NCI-H226 (cell line): ENCODE results near the gene TCIRG1.
"Not testable (repeated sequence)": the region's sequence is repeated elsewhere in the genome, so short reads cannot be mapped to it uniquely, and the experiment has no call there.

Source experiments
- DNase-seq: peaks from one replicate; pipeline ENCODE4 v3.0.0-alpha.2; 2015

TCIRG1 gene, protein sequence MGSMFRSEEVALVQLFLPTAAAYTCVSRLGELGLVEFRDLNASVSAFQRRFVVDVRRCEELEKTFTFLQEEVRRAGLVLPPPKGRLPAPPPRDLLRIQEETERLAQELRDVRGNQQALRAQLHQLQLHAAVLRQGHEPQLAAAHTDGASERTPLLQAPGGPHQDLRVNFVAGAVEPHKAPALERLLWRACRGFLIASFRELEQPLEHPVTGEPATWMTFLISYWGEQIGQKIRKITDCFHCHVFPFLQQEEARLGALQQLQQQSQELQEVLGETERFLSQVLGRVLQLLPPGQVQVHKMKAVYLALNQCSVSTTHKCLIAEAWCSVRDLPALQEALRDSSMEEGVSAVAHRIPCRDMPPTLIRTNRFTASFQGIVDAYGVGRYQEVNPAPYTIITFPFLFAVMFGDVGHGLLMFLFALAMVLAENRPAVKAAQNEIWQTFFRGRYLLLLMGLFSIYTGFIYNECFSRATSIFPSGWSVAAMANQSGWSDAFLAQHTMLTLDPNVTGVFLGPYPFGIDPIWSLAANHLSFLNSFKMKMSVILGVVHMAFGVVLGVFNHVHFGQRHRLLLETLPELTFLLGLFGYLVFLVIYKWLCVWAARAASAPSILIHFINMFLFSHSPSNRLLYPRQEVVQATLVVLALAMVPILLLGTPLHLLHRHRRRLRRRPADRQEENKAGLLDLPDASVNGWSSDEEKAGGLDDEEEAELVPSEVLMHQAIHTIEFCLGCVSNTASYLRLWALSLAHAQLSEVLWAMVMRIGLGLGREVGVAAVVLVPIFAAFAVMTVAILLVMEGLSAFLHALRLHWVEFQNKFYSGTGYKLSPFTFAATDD

DNA sequence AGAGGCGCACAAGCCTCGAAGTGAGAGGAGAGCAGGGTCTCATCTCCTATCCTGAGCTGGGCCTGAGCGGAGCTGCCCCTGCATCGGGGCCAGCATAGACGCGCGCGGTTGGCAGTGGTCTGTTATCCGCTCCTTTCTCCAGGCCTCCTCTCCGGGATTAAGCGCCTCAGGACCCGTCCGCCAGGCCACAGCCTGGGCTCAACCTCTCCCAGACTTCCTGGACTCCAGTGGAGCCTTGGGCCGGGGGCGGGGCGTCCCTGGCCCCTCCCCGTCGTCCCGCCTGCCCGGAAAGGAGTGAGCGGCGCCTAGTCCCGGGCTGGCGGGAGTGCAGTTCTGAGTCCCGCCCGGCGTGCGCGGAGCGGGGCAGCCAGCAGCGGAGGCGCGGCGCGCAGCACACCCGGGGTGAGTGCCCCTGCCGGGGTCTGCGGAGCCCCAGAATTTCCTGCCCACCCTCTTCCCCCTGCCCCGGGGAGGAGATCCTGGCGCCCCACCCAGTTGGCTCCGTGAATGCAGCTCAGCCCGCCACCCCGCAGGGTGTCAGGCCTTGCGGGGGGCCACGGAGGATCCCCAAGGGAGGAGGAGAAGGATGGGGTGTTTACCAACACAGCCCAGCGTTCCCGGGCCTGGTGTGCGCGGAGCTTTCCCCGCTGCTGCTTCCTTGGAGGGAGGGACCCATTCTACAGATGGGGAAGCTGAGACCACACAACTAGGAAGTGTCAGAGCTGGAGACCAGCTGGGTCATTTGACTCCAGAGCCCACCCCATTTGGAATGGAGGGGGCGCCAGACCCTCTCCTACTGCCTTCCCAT is at the start of gene TCIRG1:
Gene TCIRG1, plus strand, starts transcription at position 308 of the 808 bp plus-strand sequence. CDS start 2,247 bp downstream, outside the sequence.
- peak; percentile 83 for DNase-seq

DNA sequence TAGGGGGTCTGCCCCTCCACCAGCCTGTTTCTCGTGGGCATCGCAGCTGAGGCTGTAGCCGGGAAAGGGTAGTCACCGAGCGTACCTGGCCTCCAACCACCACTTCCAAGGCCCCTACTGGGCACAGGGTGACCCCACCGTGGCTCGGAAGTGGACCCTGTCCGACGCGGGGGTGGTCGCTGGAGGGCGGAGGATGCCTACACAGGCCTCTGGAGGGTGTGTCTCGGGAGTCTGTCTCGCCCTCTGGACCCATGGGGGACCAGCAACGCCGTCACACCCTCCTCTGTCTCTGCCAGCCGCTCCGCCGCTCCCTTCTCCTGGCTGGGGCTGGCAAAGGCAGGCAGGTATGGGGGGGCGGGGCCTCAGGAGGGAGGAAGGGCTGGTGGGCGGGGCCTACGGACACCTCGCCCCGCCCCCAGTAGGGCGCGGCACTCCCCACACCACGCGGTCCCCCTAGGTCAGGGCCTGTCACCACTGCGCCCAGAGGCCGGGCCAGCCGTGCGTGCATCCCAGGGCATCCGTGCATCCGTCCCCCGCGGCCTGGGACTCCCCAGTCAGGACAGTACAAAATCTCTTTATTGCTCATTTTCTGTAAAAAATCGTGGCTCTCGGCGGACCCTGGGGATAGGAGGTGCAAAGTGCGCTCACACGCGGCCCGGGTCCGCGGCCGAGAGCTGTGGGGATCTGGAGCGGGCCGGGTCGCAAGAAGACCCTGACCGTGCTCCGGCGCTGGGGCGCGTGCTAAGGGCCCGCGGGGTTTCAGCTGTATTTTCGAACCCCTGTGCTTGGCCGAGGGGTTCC is 48.1 kb upstream of the TCIRG1 start:
- DNase-seq, result not testable (repeated sequence)

DNA sequence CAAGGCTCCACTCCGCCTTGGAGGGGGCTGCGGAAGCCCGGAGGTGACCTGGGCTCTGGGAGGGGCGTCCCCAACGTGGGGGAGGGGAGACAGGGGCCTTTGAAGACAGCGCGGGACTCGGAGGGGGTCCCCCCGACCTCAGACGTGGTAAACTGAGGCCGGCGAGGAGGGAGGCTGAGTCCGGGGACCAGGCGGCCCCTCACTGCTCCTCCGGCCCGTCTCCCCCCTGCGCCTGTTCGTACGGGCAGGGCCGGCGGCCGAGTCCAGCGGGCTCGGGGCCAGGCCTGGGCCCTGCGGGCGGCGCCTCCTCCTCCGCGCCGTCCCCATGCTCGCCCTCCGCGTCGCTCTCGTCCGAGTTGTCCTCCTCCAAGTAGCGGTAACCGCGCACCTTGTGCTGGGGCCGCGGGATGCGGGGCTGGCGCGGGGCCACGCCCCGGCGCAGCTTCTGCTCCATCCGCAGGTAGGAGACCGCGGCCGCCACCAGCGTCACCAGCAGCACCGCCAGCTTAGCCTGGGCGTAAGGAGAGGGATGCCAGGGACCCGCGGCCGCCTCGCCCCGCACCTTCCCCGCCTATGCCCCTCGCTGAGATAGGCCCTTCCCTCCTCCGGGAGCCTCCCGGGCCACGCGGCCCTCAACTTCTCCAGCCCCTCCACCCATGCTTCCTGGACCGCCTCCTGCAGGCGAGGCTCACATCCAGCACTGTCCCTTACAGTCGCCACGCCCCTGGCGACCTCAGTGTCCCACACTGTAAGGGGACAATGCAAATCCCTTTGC is 47.3 kb upstream of the TCIRG1 start:
- not testable (repeated sequence) for DNase-seq

DNA sequence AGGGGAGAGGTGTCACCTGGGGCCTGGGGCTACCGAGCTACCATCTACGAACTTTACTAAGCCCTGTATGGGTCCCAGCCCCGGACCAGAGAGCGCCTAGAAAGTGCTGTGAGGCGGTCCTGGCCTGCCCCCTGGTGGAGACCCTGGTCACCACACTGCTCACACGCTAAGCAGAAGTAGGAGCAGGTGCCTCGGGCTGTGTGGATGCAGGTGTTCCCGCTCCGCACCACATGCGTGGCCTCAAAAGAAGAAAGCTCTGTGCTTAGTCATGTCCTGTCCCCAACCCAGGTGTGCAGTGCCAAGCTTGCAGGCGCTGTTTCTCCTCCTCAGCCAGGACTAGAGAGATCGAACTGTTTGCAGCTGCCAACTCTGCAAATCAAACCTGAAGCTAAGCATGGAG is 45.0 kb upstream of the TCIRG1 start:
- DNase-seq, result not testable (repeated sequence)

DNA sequence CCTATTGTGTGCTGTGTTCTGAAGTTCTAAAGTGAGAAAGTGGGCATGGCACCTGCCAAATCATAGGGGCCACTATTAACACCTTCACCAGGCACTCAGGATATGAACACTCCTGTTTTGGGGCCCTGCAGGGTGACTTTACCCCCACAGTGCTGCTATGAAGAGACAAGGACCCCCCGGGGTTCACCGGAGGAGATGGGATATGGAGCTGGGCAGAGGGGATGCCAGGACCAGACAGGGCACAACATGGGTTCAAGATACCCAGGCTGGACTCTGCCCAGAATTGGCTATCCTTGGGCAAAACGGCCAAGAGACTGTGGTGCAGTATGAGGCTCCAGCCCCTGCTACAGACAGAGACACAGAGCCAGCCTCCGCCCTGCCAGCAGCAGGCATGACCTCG is 44.4 kb upstream of the TCIRG1 start:
- DNase-seq, result not testable (repeated sequence)

DNA sequence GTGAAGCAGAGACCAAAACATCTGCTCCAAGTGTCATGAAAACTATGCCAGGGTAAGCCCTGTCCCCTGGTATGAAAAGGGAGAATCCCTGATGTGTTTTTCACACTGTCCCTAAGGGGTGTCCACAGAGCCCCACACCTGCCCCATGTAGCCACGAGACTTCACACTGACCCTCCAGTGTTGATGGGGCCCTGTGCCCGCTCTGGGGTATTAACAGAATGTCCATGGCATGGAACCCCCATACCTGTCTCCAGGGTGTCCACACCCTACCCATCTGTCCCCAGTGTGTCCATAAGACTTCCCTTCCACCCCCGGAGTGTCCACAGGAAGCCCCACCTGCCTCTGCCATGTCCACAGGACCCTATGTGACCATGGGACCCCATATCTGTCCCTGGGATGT is 43.7 kb upstream of the TCIRG1 start:
- not testable (repeated sequence) for DNase-seq

DNA sequence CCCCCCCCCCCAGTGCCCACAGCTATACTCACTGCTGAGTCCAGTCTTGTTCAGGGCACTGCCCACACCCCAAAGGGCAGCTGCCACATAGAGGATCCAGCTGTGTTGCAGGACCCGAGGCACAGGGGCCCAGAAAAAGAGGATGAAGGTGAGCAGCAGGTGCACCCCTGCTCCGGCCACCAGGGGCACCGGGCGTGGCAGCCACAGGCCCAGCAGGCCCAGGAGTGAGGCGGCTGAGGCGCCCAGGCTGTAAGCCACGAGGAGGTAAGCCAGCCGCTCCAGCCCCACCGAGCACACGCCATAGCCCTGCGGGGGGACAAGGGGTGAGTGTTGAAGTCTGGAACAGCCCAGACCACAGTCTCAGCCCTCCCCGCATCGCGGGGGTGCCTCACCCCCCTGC is 43.2 kb upstream of the TCIRG1 start:
- not testable (repeated sequence) for DNase-seq

DNA sequence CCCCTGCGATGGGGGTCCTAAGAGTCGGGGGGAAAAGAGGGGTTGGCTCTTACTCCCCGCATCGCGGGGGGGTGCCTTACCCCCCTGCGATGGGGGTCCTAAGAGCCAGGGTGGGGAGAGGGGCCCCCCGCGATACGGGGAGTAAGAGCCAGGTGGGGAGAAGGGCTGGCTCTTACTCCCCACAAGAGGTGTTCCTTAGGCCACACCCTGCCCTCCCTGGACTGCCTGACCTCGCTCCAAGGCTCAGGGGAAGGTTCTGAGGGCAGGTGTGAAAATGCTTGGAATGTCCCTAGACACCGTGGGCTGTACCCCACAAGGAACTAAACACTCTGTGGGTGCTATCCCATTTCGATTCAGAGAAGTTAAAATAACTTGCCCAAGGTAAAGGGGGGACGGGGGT is 42.8 kb upstream of the TCIRG1 start:
- no peak for DNase-seq

DNA sequence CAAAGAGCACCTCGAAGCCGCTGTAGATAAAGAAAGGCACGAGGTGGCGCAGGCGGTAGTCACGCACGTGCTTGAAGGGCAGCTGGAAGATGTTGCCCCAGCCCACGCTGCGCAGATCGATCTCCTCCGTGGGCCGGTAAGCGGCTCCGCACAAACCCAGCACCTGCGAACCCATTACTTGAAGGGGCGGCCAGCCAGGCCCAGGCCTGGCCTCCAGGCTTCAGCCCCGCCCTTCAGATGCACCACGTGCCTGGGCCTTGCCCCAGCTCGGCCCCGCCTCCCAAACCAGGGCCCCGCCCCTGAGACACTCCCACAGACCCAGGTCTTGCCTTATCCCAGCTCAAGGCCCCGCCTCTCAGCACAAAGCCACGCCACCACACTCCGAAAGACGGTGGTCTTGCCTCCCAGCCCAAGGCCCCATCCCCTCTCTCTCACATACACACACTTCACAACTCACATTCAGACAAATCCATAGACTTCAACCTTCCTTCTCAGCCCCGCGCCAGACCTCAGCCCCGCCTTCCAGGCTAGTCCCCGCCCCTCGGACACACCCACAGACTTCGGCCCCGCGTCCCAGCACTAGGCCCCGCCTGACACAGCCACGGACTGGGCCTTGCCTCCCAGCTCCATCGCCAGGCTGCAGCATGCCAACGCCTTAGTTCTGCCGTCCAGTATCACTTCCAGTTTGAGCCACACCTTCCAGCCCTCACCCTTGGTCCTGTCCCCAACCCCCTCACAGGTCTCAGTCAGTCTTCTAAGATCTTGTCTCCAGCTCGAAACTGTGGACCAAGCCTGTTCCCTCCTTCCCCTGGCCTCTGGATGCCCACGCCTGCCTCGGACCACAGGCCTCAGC is 42.0 kb upstream of the TCIRG1 start:
- peak; percentile 82 for DNase-seq

DNA sequence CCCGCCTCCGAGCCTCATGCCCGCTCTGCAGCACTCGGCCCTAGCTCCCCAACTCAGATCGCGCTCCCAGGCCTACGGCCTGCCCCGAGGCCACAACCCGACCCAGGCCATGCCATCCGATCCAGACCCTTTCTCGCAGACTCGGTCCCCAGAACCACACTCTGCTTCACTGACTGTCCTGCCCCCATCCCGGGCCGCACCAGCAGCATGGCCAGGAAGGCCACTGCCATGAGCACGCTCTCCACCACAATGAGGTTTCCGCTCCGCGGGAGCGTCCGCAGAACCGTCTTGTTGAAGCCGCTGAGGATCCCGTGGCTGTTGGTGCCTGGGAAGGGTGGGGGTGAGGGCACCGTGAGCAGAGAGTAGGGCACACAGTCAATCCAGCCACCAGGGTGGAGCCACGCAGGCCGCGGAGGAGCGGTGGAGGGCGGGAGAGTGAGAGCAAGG is 41.3 kb upstream of the TCIRG1 start:
- DNase-seq, result no peak

DNA sequence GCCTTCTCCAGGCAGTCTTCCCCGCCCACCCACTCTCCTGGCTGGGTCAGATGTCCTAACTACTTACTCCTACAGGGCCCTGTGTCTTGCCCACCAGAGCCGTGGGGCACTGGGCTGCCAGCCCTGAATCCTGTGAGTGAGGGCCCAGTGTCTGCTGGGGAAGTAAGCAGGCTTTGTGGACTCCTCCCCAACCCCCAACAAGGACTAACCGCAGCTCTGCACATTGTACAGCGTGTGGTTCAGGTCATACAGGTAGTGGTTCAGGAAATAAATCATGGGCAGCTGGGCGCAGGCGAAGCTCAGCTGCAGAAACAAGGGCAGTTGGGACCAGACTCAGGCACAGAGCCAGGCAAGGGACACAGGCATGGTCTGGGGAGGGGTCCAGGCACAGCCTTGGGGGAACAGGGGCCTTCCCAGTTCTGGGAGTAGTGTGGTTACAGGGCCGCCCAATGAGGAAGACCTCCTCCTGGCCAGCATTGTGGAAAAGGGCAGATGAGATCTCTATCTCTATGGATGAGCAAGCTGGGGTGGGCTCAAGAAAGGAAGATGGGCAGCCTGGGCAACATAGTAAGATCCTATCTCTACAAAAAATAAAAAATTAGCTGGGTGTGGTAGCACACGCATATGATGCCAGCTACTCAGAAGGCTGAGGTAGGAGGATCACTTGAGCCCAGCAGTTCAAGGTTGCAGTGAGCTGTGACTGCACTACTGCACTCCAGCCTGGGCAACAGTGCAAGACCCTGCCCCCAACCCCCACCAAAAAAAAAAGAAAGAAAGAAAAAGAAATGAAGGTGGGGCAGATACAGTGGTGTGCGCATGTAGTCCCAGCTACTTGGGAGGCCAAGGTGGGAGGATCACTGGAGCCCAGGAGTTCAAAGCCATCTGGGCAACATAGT is 40.4 kb upstream of the TCIRG1 start:
- no peak for DNase-seq

DNA sequence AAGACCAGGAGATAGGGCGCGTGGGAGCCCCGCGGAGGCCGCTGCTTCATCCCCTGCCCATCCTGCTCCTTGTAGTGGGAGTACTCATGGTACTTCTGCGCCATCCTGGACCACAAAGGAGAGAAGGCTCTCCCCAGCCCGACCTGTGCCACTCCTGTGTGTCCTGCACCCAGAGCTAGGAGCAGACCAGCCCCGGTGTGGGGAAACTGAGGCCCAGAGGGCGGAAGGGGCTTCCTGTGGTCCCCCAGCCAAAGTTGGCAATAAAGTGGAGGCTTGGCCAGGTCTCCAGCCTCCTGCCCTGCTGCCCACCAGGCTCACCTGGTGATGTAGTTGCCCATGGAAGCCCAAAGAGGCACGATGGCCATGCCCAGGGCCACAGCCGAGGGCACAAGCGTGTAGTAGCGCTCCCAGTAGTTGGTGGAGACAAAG is 39.6 kb upstream of the TCIRG1 start:
- no peak for DNase-seq

DNA sequence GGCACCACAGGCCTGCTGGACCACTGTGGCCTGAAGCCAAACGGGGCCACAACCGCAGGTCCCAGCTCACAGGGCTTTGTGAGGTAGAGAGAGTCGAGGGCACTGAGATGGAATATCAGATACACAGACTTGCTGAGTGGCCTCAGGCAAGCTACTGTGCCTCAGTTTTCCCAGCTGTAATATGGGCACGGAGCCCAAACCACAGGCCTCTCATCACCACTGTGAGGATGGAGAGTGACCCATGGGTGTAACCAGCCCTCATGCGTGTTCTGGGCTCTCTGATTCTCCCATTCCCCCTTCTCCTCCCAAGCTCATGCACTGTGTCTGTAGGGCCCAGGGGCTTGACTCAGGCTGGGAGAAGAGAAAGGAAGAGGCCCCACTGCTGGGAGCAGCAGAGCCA is 39.1 kb upstream of the TCIRG1 start:
- DNase-seq, result no peak

DNA sequence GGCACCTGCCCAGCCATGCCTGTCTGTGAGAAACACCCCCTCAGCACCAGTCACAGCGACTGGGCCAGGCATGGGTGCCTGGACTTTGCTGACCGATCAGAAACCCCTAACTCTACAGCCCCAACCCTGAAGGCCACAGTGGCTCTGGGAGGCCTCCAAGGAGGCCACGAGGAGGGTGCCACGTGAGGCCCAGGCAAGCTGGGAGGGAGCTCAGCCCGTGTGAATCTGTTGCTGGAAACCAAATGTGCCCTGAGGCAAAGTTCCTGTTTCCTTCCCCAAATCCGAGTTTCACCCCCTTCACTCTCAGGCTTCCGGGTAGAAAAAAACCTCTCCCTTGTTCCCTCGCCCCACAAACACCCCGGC is 36.3 kb upstream of the TCIRG1 start:
- no peak for DNase-seq

DNA sequence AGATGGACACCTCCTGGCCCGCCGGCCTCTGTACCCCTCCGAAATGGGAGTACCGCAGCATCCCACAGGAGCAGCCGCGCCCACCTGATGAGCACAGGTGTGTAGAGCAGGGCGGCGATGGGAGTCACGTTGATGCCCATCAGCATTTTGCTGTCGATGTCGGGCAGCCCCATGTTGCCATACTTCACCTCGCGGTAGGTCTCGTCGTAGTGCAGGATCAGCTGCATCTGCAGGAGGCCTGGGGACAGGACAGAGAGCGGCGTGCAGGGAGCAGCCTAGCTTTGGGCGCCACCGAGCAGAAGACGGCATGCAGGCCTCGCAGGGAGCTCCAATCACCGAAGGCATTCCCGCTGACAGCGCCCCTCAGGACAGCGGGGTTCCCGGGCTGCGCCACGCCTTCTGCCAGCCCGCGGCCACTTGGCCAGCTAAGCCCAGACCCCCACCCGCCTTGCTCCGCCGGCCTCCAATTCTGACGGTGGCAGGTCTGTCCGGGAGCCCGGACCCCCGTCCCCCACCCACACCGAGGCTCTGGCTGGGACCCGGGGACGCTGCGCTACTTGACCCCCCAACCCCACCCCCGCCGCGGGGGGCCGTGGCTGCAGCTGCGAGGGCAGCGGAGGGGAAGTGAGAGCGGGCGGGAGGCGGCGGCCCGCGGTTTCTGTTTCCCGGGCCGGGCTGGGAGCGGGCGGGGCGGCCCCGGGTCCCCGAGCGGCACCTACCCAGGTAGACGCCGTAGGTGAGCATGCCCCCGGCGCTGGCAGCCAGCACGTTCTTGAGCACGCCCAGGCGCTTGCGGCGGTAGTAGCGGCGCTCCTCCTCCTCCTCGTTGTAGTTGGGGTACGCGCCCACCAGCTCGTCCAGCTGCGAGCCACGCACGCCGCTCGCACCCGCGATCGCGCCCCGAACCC is 35.6 kb upstream of the TCIRG1 start:
- DNase-seq, result no peak

DNA sequence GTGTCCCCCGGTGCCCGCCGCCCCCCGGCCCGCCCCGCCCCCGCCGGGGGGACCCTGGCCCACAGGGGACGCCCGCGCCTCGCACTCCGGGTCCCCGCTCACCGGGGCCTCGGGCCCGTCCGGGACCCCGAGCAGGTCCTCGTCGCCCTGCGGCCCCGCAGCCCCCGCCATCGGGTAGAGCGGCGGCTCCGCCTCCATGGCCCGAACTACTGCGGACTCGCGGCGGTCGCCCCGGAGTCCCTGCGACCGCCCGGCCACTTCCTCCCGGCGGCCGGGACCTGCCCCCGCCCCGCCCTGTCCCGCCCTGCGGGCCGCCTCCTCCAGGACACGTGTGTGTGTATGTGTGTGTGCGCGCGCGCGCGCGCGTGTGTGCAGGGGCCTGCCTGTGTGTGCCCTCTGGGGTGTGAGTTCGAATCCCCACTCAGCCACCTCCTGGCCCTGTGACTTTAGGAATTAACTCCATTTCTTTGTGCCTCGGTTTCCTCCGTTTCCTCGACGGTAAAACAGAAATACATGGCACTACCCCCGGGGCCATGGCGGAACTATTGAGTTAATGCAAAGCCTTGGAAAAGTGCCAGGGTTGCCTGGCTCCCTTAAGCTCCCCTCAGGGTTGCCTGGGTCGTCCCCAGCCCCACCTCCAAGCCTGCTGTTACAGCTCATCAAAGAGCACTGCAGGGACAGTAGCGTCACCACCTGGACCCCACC is 34.8 kb upstream of the TCIRG1 start, which contains the start of gene UNC93B1:
Gene UNC93B1, minus strand, starts transcription at position 252 of the 705 bp plus-strand sequence. Its CDS starts 54 bp downstream, at position 198.
- peak; percentile 76 for DNase-seq
